HL-60 (cell line): Measurements from ENCODE around the gene SLC25A48.

Source experiments
- DNase-seq, 2 experiments: peaks; one replicate each; pipeline ENCODE4 v3.0.0-alpha.2; 2010 to 2020; ENCODE audit warnings: low read depth in 1 of 2, low spot score in 1 of 2
- H3K27ac ChIP-seq: fragments of 250-450 bp; sonication (Bioruptor Pico); replicated peaks from 2 replicates; pipeline ENCODE4 v1.5.1; 2020; ENCODE audit warnings: mild to moderate bottlenecking, moderate library complexity
- H3K27me3 ChIP-seq: fragments of 250-450 bp; sonication (Bioruptor Pico); 2 replicates; pipeline ENCODE4 v1.5.1; 2021; ENCODE audit warnings: mild to moderate bottlenecking, moderate library complexity; ENCODE audit not compliant: insufficient read depth, poor library complexity, severe bottlenecking
- H3K4me3 ChIP-seq: replicated peaks from 2 replicates; pipeline ENCODE4 v1.5.1; 2011; ENCODE audit warnings: mild to moderate bottlenecking, control low read depth, low read length; ENCODE audit not compliant: insufficient read depth
- CTCF ChIP-seq: IDR thresholded peaks from one replicate; pipeline ENCODE4 v1.5.1; 2011; ENCODE audit warnings: low read length, control low read depth, inconsistent platforms; ENCODE audit not compliant: insufficient read depth
- GABPA ChIP-seq: IDR thresholded peaks from 2 replicates; pipeline ENCODE4 v1.6.1; 2012; ENCODE audit warnings: low read depth
- POLR2AphosphoS5 ChIP-seq: IDR thresholded peaks from 2 replicates; pipeline ENCODE4 v1.6.1; 2012; ENCODE audit warnings: low read depth
- REST ChIP-seq: IDR thresholded peaks from 2 replicates; pipeline ENCODE4 v1.6.1; 2012; ENCODE audit warnings: low read depth; ENCODE audit not compliant: insufficient replicate concordance
- SPI1 ChIP-seq: IDR thresholded peaks from 2 replicates; pipeline ENCODE4 v1.6.1; 2012; ENCODE audit warnings: low read depth, mild to moderate bottlenecking, borderline replicate concordance

Gene SLC25A48

GRCh38 chr5:135862744-135863143 is 28.3 kb downstream of the SLC25A48 start:
- Histone ChIP-seq H3K4me3 (no peak overlapping the region), H3K27ac (no peak overlapping the region), H3K27me3 (no peaks in the 10 kb centered on the region)
- DNase-seq = no peak
- TF ChIP-seq CTCF (no peak), GABPA (no peak), POLR2AphosphoS5 (no peak), SPI1 (no peak), REST (no peak)

GRCh38 chr5:135864503-135865435 is 30.3 kb downstream of the SLC25A48 start:
- no peak overlapping the region for H3K27ac ChIP-seq
- TF ChIP-seq POLR2AphosphoS5 (no peak), GABPA (no peak), SPI1 (no peak), CTCF (no peak), REST (no peak)
- H3K27me3 ChIP-seq = no peaks in the 10 kb centered on the region
- no peak for DNase-seq
- H3K4me3 ChIP-seq = no peak overlapping the region

- no peak for DNase-seq
- TF ChIP-seq REST = no peak
- TF ChIP-seq GABPA = no peak
- TF ChIP-seq CTCF = no peak
- no peak for TF ChIP-seq POLR2AphosphoS5
- no peak for TF ChIP-seq SPI1
- Histone ChIP-seq H3K27me3 (no peaks in the 10 kb centered on the region), H3K27ac (no peak overlapping the region), H3K4me3 (no peak overlapping the region)
These were observed 31.6 kb downstream of the SLC25A48 start for GRCh38 chr5:135866016-135866415.
